HL-60 (cell line): ENCODE results near the gene SEMA6B.

Experiments
- DNase-seq, 2 experiments: peaks; one replicate each; pipeline ENCODE4 v3.0.0-alpha.2; 2010 to 2020; ENCODE audit warnings: low read depth in 1 of 2, low spot score in 1 of 2
- H3K27ac ChIP-seq: fragments of 250-450 bp; sonication (Bioruptor Pico); replicated peaks from 2 replicates; pipeline ENCODE4 v1.5.1; 2020; ENCODE audit warnings: mild to moderate bottlenecking, moderate library complexity
- H3K27me3 ChIP-seq: fragments of 250-450 bp; sonication (Bioruptor Pico); 2 replicates; pipeline ENCODE4 v1.5.1; 2021; ENCODE audit warnings: mild to moderate bottlenecking, moderate library complexity; ENCODE audit not compliant: insufficient read depth, poor library complexity, severe bottlenecking
- H3K4me3 ChIP-seq: replicated peaks from 2 replicates; pipeline ENCODE4 v1.5.1; 2011; ENCODE audit warnings: mild to moderate bottlenecking, control low read depth, low read length; ENCODE audit not compliant: insufficient read depth
- CTCF ChIP-seq: IDR thresholded peaks from one replicate; pipeline ENCODE4 v1.5.1; 2011; ENCODE audit warnings: low read length, control low read depth, inconsistent platforms; ENCODE audit not compliant: insufficient read depth
- GABPA ChIP-seq: IDR thresholded peaks from 2 replicates; pipeline ENCODE4 v1.6.1; 2012; ENCODE audit warnings: low read depth
- POLR2AphosphoS5 ChIP-seq: IDR thresholded peaks from 2 replicates; pipeline ENCODE4 v1.6.1; 2012; ENCODE audit warnings: low read depth
- REST ChIP-seq: IDR thresholded peaks from 2 replicates; pipeline ENCODE4 v1.6.1; 2012; ENCODE audit warnings: low read depth; ENCODE audit not compliant: insufficient replicate concordance
- SPI1 ChIP-seq: IDR thresholded peaks from 2 replicates; pipeline ENCODE4 v1.6.1; 2012; ENCODE audit warnings: low read depth, mild to moderate bottlenecking, borderline replicate concordance

The SEMA6B gene

GRCh38 chr19:4604912-4605311 is 45.4 kb upstream of the SEMA6B start:
- DNase-seq: no peak
- no peak overlapping the region for H3K4me3 ChIP-seq

GRCh38 chr19:4602915-4603314 is 43.4 kb upstream of the SEMA6B start:
- Histone ChIP-seq H3K27ac (no peak overlapping the region), H3K27me3 (no peaks in the 10 kb centered on the region), H3K4me3 (no peak overlapping the region)
- no peak for TF ChIP-seq POLR2AphosphoS5
- TF ChIP-seq REST: no peak
- TF ChIP-seq SPI1: no peak
- TF ChIP-seq CTCF: no peak
- TF ChIP-seq GABPA: no peak
- no peak for DNase-seq

More at GRCh38 chr19:4604912-4605311, 45.4 kb upstream of the SEMA6B start:
- no peak overlapping the region for H3K27ac ChIP-seq
- H3K27me3 ChIP-seq: no peaks in the 10 kb centered on the region
- TF ChIP-seq CTCF (no peak), GABPA (no peak), POLR2AphosphoS5 (no peak), SPI1 (no peak), REST (no peak)

GRCh38 chr19:4602173-4602788 is 42.8 kb upstream of the SEMA6B start:
- Histone ChIP-seq H3K4me3 (no peak overlapping the region), H3K27me3 (peaks cover 3% of the 10 kb centered on the region), H3K27ac (no peak overlapping the region)
- TF ChIP-seq REST (no peak), SPI1 (no peak), POLR2AphosphoS5 (no peak), CTCF (no peak), GABPA (no peak)
- no peak for DNase-seq
